ENCODE measurements around the gene FKBP14.

FKBP14 gene

GRCh38 chr7:30057741-30058140 lies 31.2 kb upstream of the FKBP14 start:
- Histone ChIP-seq H3K79me2 (ENCODE audit: insufficient read depth, low read length) (no peaks in the 10 kb centered on the region), H4K20me1 (ENCODE audit: low read depth, low read length) (no peaks in the 10 kb centered on the region), H3K27me3 (ENCODE audit: low read length) (no peaks in the 10 kb centered on the region), H3K9me2 (replicated peaks; ENCODE audit: insufficient read depth, low read length) (no peaks in the 10 kb centered on the region), H3K9me3 (ENCODE audit: insufficient read depth, low read length) (no peaks in the 10 kb centered on the region), H3K4me3 (ENCODE audit: insufficient read depth, low read length, poor library complexity, severe bottlenecking) (no peak overlapping the region), H3K27ac (ENCODE audit: low read depth, low read length) (no peak overlapping the region), H2AFZ (ENCODE audit: low read depth, low read length, severe bottlenecking) (no peak overlapping the region), H3K36me3 (ENCODE audit: low read length) (peaks cover 8% of the 10 kb centered on the region; the same call in 1 of the 2 replicates), H3K9ac (ENCODE audit: low read length) (no peak overlapping the region), H3K4me2 (ENCODE audit: low read depth, low read length, poor library complexity, severe bottlenecking) (no peak overlapping the region), H3F3A (ENCODE audit: insufficient read depth) (no peaks in the 10 kb centered on the region)
- TF ChIP-seq CTCF (IDR thresholded peaks at IDR 0.05; ENCODE audit: insufficient read depth, low read length, poor library complexity, severe bottlenecking): no peak
- TF ChIP-seq EZH2phosphoT487 (conservative IDR thresholded peaks at IDR 0.05; ENCODE audit: low read length): no peak

- Histone ChIP-seq H3K4me3 (ENCODE audit: insufficient read depth, low read length, poor library complexity, severe bottlenecking) (no peak overlapping the region), H3K9ac (ENCODE audit: low read length) (no peak overlapping the region), H3K4me2 (ENCODE audit: low read depth, low read length, poor library complexity, severe bottlenecking) (no peak overlapping the region), H3F3A (ENCODE audit: insufficient read depth) (no peaks in the 10 kb centered on the region), H3K27ac (ENCODE audit: low read depth, low read length) (no peak overlapping the region), H3K9me3 (ENCODE audit: insufficient read depth, low read length) (no peaks in the 10 kb centered on the region), H3K27me3 (ENCODE audit: low read length) (no peaks in the 10 kb centered on the region), H3K36me3 (ENCODE audit: low read length) (peaks cover 9% of the 10 kb centered on the region; the same call in 1 of the 2 replicates), H3K9me2 (replicated peaks; ENCODE audit: insufficient read depth, low read length) (no peaks in the 10 kb centered on the region), H2AFZ (ENCODE audit: low read depth, low read length, severe bottlenecking) (no peak overlapping the region), H4K20me1 (ENCODE audit: low read depth, low read length) (no peaks in the 10 kb centered on the region), H3K79me2 (ENCODE audit: insufficient read depth, low read length) (no peaks in the 10 kb centered on the region)
- TF ChIP-seq EZH2phosphoT487 (conservative IDR thresholded peaks at IDR 0.05; ENCODE audit: low read length) (no peak), CTCF (IDR thresholded peaks at IDR 0.05; ENCODE audit: insufficient read depth, low read length, poor library complexity, severe bottlenecking) (no peak)
These were observed 26.6 kb upstream of the FKBP14 start for GRCh38 chr7:30053068-30053467.

GRCh38 chr7:30049173-30049572 lies 22.7 kb upstream of the FKBP14 start:
- Histone ChIP-seq H3K27ac (ENCODE audit: low read depth, low read length) (no peak overlapping the region), H2AFZ (ENCODE audit: low read depth, low read length, severe bottlenecking) (no peak overlapping the region), H3K9me3 (ENCODE audit: insufficient read depth, low read length) (no peaks in the 10 kb centered on the region), H3K4me3 (ENCODE audit: insufficient read depth, low read length, poor library complexity, severe bottlenecking) (no peak overlapping the region), H3K9ac (ENCODE audit: low read length) (no peak overlapping the region), H3K36me3 (ENCODE audit: low read length) (0 out of 2 replicates have a peak, but pooled peaks cover 4% of the 10 kb centered on the region), H3K9me2 (replicated peaks; ENCODE audit: insufficient read depth, low read length) (no peaks in the 10 kb centered on the region), H3F3A (ENCODE audit: insufficient read depth) (no peaks in the 10 kb centered on the region), H3K79me2 (ENCODE audit: insufficient read depth, low read length) (no peaks in the 10 kb centered on the region), H4K20me1 (ENCODE audit: low read depth, low read length) (no peaks in the 10 kb centered on the region), H3K4me2 (ENCODE audit: low read depth, low read length, poor library complexity, severe bottlenecking) (no peak overlapping the region), H3K27me3 (ENCODE audit: low read length) (no peaks in the 10 kb centered on the region)
- TF ChIP-seq EZH2phosphoT487 (conservative IDR thresholded peaks at IDR 0.05; ENCODE audit: low read length) (no peak), CTCF (IDR thresholded peaks at IDR 0.05; ENCODE audit: insufficient read depth, low read length, poor library complexity, severe bottlenecking) (no peak)

Measured in SU-DHL-6 (cell line).